ENCODE results near the gene HSPB6.

The HSPB6 gene

DNA sequence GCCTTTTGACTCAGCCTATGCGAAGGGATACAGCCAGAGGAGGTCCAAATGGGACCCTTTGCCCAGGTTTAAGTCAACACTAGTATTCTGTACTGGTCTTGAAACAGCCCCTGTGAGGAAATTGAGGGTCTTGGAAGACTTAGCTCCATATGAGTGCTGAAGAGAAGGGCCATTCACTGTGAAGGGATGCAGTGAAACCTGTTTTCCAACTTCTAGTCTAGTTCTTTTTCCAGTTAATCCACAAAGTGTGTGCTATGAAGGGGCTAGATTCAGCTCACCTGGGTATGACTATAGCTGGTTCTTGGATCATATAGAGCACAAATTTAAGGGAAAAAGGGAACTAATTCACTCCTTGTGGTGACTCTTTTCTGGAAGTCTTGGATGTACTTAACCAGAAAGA is 48.4 kb downstream of the HSPB6 start:
- Histone ChIP-seq H3K27ac (replicated peaks) (no peak overlapping the region), H3K4me3 (replicated peaks; ENCODE audit: insufficient read depth, low read length) (no peak overlapping the region), H3K27me3 (ENCODE audit: insufficient read depth, poor library complexity, severe bottlenecking) (no peaks in the 10 kb centered on the region)
- TF ChIP-seq POLR2AphosphoS5 (IDR thresholded peaks at IDR 0.05; ENCODE audit: low read depth) (no peak), GABPA (IDR thresholded peaks at IDR 0.05; ENCODE audit: low read depth) (no peak), REST (IDR thresholded peaks at IDR 0.05; ENCODE audit: insufficient replicate concordance, low read depth) (no peak), SPI1 (IDR thresholded peaks at IDR 0.05; ENCODE audit: borderline replicate concordance, low read depth) (no peak)
- TF ChIP-seq, protein P1, sequence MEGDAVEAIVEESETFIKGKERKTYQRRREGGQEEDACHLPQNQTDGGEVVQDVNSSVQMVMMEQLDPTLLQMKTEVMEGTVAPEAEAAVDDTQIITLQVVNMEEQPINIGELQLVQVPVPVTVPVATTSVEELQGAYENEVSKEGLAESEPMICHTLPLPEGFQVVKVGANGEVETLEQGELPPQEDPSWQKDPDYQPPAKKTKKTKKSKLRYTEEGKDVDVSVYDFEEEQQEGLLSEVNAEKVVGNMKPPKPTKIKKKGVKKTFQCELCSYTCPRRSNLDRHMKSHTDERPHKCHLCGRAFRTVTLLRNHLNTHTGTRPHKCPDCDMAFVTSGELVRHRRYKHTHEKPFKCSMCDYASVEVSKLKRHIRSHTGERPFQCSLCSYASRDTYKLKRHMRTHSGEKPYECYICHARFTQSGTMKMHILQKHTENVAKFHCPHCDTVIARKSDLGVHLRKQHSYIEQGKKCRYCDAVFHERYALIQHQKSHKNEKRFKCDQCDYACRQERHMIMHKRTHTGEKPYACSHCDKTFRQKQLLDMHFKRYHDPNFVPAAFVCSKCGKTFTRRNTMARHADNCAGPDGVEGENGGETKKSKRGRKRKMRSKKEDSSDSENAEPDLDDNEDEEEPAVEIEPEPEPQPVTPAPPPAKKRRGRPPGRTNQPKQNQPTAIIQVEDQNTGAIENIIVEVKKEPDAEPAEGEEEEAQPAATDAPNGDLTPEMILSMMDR (IDR thresholded peaks at IDR 0.05; ENCODE audit: insufficient read depth, low read length), result no peak
- DNase-seq (ENCODE audit: low read depth in 1 of 2, low spot score in 1 of 2), result no peak

Measured in HL-60 (cell line).